Spleen (tissue), 7 donors: ENCODE data around the gene REC8.

Source experiments
- CTCF ChIP-seq, 11 experiments: fragments of 200-600 bp in 7 of 11; fragments of 450-650 bp in 4 of 11; sonication (generic) in 4 of 11; IDR thresholded peaks in 8 of 11; conservative IDR thresholded peaks in 3 of 11; 1 replicate in 7 of 11; 2 replicates in 4 of 11; pipeline versions ENCODE4 v1.4.0 to v1.8.0; 2016 to 2021; ENCODE audit warnings: antibody characterized with exemption in 11 of 11, inconsistent platforms in 4 of 11, mild to moderate bottlenecking in 1 of 11
- POLR2AphosphoS5 ChIP-seq, 3 donors: sonication (generic); formaldehyde crosslinking; IDR thresholded peaks; one replicate each; pipeline ENCODE4 v1.5.1; 2017; ENCODE audit warnings: antibody characterized with exemption in 3 of 3
- donor health status: DM: no; HTN: no; CAD: no; lungs with moderate emphysema.
- donor health status: DM: no; HTN: no; CAD: no.
- donor health status: DM: no; HTN: no; CAD: no.

- no peak for TF ChIP-seq POLR2AphosphoS5 (IDR thresholded peaks at IDR 0.05)
- TF ChIP-seq CTCF (IDR thresholded peaks at IDR 0.05 in 8 of 11, conservative IDR thresholded peaks at IDR 0.05 in 3 of 11), result no peak
Measured at GRCh38 chr14:24144451-24144850, 27.4 kb upstream of the REC8 start.
